Tongue (tissue), 2 donors: ENCODE measurements around the gene CTNND2. TPM values are rescaled to one million over a fixed set of nuclear protein-coding genes. Genes with fewer than 3 reads are reported as not detected.

Source experiments
- DNase-seq: peaks from one replicate; pipeline ENCODE4 v3.0.0-alpha.2; 2015
- total RNA-seq: library from RNA; depleted of rRNA; stranded (reverse); fragments of >200 nt; gene quantifications from one replicate; pipeline ENCODE4 v1.2.3, GENCODE V29; 2014

Gene CTNND2
- total RNA-seq, 1 donor from 2014 or later = 2.4 TPM

GRCh38 chr5:11584017-11584416 is 320.2 kb downstream of the CTNND2 start:
- no peak for DNase-seq

- DNase-seq = no peak
Measured at GRCh38 chr5:11579351-11579750, 324.9 kb downstream of the CTNND2 start.

GRCh38 chr5:11574787-11575186 is 329.5 kb downstream of the CTNND2 start:
- no peak for DNase-seq

GRCh38 chr5:11573140-11573992 is 330.9 kb downstream of the CTNND2 start:
- DNase-seq = peak; percentile 5

GRCh38 chr5:11564706-11565105 is 339.5 kb downstream of the CTNND2 start:
- DNase-seq = no peak

- no peak for DNase-seq
Measured at GRCh38 chr5:11563822-11564221, 340.4 kb downstream of the CTNND2 start.

GRCh38 chr5:11560915-11561697 is 343.1 kb downstream of the CTNND2 start:
- no peak for DNase-seq

GRCh38 chr5:11557063-11557462 is 347.2 kb downstream of the CTNND2 start:
- no peak for DNase-seq

GRCh38 chr5:11555171-11555570 is 349.1 kb downstream of the CTNND2 start:
- DNase-seq = no peak

- DNase-seq = no peak
Measured at GRCh38 chr5:11547730-11548129, 356.5 kb downstream of the CTNND2 start.

- DNase-seq = no peak
Measured at GRCh38 chr5:11547140-11547539, 357.1 kb downstream of the CTNND2 start.

- DNase-seq = no peak
Measured at GRCh38 chr5:11540112-11540511, 364.1 kb downstream of the CTNND2 start.

- DNase-seq = peak; percentile 81
Measured at GRCh38 chr5:11531811-11532555, 372.3 kb downstream of the CTNND2 start.

- DNase-seq = no peak
Measured at GRCh38 chr5:11528720-11529119, 375.5 kb downstream of the CTNND2 start.

- DNase-seq = no peak
Measured at GRCh38 chr5:11527652-11528349, 376.4 kb downstream of the CTNND2 start.

- DNase-seq = peak; percentile 20
Measured at GRCh38 chr5:11525020-11525419, 379.2 kb downstream of the CTNND2 start.

- no peak for DNase-seq
Measured at GRCh38 chr5:11524188-11524587, 380.1 kb downstream of the CTNND2 start.

GRCh38 chr5:11522796-11523195 is 381.4 kb downstream of the CTNND2 start:
- DNase-seq = peak; percentile 52

- DNase-seq = peak; percentile 55
Measured at GRCh38 chr5:11520241-11520930, 383.9 kb downstream of the CTNND2 start.

- DNase-seq = no peak
Measured at GRCh38 chr5:11519236-11519635, 385.0 kb downstream of the CTNND2 start.

- no peak for DNase-seq
Measured at GRCh38 chr5:11518676-11519075, 385.6 kb downstream of the CTNND2 start.
